ENCODE results near the gene ITM2C.

Gene ITM2C

DNA sequence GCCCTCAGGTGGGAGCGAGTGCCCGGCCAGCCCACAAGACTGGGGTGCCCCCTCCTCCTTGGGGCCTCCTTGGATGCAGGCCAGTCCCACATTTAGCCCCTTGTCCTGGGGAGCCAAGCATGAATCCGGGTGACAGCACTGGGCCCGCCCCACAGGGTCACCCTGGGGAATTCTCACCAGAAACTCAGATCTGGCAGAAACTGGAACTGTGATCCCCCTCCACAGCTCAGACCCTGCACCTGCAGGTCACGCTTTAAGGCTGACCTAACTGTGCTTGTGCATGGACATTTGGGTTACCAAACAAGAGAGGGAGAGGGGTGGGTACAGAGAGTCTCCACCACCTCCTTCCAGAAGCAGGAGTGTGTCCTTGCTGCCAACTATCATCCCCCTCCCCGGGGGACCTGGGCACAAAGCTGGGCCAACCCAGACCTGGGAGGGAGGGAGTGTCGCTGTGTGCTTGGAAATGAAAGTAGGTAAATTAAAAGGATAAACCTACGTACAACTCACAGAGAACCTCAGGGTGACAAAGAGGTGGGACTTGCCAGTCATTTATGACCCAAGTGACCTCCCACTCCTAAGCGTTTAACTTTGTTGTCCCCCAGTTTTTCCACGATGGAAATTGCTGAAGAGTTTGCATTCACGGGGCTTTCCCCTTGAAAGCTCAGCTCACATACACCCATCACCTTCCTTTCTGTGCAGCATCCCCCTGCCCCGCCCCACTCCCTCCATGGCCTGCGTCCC lies 9.1 kb downstream of the ITM2C start:
- DNase-seq (ENCODE audit: low read depth), result no peak

DNA sequence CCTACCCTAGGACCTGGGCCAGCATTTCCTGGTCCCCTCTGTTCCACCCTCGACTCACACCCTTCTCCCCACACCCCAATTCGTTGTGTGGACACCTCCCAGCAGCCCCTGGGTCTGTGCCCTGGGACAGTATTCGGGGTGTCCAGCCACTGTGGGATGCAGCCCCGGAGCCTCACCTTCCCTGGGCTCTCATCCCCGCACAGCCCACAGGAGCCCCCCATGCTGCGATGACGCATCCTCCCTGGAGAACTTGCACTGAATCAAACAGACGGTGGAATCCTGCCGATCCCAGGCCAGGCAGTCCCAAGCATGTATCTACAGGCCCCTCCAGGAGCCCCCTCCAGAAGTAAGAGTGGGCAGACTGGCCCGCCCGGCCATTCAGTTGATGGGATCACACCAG lies 9.7 kb downstream of the ITM2C start:
- DNase-seq (ENCODE audit: low read depth), result no peak

DNA sequence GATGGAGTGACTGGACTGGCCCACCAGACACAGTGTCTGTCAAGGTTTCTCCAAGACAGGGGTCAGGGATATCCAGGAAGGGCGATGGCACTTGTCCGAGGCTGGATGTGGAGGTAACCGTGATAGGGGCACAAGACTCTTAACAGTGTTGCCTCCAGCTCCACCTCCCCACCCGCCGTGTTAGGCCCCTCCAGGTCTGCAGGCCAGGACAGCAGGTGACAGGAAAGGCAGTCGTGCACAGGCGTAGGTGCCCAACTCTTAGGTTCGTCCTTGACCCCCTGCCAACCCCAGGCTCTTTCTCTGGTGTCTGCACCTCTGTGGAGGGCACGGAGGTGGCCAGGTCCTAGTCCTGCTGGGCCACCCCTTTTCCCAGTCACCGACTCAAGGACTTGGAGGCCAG lies 10.1 kb downstream of the ITM2C start:
- DNase-seq (ENCODE audit: low read depth), result no peak

DNA sequence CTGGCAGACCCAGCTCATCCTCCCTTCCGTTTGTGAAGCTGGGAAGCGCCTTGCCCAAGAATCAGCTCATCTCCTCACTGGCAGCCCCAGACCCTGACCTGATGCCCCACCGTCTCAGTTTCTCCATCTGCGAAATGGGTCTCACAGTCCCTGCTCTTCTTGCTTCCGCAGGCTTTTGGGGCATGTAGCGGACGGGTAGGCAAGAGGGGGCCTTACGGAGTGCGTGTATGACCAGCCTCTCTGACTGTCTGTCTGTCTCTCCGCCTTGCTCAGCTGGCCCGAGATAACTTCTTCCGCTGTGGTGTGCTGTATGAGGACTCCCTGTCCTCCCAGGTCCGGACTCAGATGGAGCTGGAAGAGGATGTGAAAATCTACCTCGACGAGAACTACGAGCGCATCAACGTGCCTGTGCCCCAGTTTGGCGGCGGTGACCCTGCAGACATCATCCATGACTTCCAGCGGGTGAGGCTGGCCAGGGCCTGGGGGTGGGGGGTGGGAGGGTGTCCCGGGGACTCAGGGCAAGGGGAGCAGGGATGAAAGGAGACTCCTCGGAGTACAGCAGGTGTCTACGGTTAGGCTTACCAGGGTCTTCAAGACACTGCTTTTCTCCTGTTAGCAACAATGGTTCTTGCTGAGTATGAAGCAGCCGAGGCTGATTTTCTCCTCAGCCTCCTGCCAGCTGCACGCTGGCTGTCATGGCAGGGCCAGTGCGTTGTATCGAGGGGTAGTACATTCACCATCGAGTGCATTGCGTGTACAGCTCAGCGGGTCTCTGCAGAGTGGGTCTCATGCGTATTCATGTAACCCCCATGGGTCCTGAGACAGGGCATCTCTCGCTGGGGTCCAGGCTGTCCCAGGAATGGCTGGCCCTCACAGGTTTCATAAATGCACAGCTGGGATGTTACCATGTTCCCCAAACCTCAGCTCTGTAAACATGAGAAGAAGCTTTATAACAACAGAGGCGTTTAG lies 10.9 kb downstream of the ITM2C start:
- no peak for DNase-seq (ENCODE audit: low read depth)

DNA sequence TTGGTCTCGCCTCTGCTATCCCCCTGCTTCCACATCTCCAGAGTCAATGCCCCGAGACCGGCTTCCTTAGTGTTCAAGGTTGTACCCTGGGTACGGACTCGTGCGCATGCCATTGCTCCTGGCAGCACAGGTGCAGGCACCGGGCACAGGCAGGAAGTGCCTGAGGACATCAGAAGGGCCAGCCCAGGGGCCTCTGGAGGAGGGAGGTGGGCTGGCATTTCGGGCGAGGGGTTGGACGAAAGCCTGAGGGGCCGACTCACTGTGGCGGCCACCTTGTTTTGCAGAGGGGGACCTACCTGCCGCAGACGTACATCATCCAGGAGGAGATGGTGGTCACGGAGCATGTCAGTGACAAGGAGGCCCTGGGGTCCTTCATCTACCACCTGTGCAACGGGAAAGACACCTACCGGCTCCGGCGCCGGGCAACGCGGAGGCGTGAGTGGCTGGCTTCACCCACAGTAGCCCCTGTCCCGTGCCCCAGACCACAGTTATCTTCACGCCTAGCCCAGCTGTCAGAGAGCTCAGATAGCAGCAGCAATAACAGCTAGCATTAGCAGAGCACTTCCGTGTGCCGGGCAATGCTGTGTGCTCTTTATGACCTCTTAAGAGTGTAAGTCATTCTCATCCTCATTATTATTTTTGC lies 12.5 kb downstream of the ITM2C start:
- no peak for DNase-seq (ENCODE audit: low read depth)

DNA sequence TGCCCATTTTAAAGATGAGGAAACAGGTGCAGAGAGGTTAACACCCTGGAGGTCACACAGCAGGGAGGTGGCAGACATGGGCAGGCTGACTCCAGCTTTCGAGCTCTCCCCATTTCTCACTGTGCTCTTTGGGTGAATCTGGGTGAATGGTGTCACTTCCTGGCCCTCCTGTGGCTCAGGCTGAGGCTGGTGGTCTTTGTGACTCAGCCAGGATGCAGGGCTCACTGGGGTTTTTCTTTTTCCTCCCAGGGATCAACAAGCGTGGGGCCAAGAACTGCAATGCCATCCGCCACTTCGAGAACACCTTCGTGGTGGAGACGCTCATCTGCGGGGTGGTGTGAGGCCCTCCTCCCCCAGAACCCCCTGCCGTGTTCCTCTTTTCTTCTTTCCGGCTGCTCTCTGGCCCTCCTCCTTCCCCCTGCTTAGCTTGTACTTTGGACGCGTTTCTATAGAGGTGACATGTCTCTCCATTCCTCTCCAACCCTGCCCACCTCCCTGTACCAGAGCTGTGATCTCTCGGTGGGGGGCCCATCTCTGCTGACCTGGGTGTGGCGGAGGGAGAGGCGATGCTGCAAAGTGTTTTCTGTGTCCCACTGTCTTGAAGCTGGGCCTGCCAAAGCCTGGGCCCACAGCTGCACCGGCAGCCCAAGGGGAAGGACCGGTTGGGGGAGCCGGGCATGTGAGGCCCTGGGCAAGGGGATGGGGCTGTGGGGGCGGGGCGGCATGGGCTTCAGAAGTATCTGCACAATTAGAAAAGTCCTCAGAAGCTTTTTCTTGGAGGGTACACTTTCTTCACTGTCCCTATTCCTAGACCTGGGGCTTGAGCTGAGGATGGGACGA lies 13.2 kb downstream of the ITM2C start:
- DNase-seq (ENCODE audit: low read depth), result no peak

DNA sequence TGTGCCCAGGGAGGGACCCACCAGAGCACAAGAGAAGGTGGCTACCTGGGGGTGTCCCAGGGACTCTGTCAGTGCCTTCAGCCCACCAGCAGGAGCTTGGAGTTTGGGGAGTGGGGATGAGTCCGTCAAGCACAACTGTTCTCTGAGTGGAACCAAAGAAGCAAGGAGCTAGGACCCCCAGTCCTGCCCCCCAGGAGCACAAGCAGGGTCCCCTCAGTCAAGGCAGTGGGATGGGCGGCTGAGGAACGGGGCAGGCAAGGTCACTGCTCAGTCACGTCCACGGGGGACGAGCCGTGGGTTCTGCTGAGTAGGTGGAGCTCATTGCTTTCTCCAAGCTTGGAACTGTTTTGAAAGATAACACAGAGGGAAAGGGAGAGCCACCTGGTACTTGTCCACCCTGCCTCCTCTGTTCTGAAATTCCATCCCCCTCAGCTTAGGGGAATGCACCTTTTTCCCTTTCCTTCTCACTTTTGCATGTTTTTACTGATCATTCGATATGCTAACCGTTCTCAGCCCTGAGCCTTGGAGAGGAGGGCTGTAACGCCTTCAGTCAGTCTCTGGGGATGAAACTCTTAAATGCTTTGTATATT lies 14.0 kb downstream of the ITM2C start:
- no peak for DNase-seq (ENCODE audit: low read depth)

DNA sequence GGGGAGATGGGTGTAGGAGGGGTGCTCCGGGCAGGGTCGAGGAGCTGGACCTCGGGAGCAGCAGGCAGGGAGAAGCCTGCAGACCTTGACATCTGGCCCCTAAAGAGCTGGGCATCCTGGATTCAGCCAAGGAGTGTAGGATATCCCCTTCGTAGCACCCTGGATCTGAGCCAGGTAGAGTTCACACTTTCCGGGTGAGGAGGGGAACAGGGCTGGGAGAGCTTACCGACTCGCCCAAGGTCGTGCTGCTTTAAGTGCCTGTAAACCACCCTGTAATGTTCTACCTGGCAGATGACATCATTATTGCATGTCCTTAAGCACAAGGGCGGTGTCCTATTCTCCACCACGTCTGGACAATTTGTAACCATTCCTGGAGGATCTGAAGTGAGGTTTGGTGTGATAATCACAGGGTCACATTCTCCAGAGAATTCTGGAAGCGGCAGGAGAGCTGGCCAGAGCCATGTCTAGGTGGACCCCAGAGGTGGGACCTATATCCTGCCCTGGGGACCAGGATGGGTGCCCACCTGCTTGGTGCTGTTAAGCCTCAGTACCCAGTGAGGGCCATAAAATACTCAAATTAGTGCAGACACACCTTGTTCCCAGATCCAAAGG lies 14.6 kb downstream of the ITM2C start:
- DNase-seq (ENCODE audit: low read depth), result no peak

DNA sequence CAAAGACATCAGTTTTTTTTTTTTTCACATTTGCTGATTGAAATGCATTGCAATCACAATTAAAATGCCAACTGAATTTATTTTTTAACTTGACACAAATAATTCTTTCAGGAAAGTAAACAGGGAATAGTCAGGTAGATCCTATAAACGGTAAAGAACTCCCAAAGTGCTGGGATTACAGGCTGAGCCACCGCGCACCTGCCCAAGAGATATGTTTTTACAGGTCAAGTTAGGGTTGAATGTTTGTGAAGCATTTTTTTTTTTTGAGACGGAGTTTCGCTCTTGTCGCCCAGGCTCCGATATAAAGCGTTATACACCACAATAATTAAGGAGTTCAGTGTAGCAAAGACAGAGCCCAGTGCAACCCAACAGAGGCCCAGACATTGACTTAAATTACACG lies 15.1 kb downstream of the ITM2C start:
- DNase-seq (ENCODE audit: low read depth), result no peak

DNA sequence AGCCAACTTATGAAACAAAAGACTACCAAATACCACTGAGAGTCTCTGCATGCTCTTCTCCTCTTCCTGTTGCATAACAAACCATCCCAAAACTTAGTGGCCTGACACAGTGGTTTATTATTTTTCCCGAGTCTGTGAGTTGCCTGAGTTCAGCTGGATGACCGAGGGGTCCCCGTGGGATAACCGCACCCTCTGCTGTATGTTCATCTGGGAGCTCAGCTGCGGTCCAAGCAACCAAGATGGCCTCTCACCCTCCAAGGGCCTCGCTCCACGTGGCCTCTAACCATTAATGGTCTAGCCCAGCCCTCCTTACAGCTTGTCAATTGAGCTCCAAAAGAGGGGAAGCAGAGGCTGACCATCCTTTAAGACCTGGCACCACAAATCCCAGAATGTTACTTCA lies 17.1 kb downstream of the ITM2C start:
- DNase-seq (ENCODE audit: low read depth), result no peak

DNA sequence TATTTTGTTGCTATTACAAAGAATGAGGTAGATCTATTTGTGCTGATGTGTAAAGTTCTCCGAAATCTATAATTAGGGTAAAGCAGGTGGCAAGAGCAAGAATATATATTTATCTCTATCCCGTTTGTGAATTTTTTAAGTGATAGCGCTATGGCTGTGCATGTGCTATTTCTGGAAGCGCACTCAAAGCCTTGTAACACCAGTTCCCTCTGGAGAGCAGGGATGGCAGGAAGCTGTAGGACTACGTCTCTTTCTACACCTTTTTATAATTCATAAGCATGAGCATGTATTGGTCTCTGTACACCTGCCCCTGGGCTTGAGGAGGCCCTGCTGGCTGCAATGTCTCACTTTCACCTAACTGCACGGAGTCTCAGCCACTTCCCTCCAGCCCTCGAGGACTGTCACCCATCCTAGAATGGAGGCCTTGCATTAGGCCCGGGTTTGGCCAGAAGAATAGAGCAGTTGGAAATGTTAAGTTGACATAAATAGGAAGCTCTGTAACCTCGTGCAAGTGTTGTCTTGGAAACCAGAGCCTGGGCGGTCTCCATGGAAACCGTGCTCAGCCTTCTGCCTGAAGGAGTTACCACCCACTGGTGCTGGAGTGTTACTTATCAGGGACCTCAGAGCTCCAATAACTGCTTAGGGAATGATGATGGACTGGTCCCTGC lies 20.9 kb downstream of the ITM2C start:
- no peak for DNase-seq (ENCODE audit: low read depth)

DNA sequence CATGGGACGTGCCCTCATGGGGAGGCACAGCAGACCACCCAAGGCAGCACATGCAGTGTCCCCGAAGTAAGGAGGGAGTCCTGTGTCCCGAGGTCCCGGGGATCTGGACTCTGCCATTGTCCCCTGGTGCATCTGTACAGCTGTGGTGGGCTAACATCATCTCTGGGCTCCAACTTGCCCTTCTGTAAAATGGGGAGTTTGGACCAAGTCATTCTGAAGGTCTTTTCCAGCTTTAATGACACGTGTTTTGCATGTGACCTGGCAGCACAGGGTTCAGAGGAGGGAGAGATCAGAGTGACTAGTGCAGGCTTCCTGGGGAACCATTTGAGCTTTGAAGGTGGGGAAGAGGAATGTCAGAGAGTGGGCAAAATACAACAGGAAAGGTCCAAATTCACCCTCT lies 21.5 kb downstream of the ITM2C start:
- no peak for DNase-seq (ENCODE audit: low read depth)

DNA sequence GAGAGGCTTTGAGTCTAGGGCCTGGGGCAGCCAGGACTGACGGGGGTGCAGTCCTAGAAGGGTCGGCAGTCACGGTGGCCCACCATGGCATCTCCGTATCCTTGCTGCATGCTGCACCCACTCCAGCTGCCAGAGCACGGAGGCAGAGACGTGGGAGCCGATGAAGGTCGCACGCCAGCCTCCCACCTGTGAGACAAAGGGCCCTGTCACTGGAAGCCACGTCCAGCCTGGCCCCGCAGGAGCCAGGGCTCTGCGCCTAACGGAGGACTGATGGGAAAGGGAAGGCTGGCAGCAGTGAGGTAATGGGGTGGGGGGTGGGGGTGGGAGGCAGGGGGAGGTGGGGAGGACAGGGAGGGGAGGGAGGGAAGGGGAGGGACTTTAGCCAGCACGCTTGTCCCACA lies 21.9 kb downstream of the ITM2C start:
- DNase-seq (ENCODE audit: low read depth), result no peak

DNA sequence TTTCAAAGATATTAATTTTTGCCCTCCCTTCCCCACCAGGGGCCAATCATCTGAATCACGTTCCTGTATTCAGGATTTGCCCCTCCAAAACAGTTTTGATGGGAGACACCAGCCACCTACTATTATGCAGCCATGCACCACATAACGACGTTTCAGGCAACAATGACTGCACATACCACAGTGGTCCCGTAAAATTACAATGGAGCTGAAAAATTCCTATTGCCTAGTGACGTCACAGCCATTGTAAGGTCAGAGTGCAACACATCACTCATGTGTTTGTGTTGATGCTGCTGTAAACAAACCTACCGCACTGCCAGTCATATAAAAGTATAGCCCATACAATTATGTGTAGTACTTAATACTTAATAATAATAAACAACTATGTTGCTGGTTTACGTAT lies 22.6 kb downstream of the ITM2C start:
- no peak for DNase-seq (ENCODE audit: low read depth)

DNA sequence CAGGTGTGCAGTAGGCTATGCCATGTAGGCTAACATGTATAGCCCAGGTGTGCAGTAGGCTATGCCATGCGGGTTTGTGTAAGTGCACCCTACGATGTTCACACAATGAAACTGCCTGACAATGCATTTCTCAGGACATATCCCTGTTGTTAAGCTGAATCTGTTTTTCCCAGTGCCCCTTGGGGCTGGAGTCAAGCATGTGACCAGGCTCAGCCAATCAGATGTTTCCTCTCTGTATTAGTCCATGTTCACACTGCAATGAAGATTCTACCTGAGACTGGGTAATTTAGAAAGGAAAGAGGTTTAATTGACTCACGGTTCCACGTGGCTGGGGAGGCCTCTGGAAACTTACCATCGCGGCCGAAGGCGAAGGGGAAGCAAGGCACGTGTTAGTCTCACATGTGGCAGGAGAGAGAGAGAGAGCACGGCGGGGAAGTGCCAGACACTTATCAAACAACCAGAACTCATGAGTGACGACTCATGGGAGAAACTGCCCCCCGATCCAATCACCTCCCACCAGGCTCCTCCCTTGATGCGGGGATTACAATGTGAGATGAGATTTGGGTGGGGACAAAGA lies 24.2 kb downstream of the ITM2C start:
- DNase-seq (ENCODE audit: low read depth), result no peak

DNA sequence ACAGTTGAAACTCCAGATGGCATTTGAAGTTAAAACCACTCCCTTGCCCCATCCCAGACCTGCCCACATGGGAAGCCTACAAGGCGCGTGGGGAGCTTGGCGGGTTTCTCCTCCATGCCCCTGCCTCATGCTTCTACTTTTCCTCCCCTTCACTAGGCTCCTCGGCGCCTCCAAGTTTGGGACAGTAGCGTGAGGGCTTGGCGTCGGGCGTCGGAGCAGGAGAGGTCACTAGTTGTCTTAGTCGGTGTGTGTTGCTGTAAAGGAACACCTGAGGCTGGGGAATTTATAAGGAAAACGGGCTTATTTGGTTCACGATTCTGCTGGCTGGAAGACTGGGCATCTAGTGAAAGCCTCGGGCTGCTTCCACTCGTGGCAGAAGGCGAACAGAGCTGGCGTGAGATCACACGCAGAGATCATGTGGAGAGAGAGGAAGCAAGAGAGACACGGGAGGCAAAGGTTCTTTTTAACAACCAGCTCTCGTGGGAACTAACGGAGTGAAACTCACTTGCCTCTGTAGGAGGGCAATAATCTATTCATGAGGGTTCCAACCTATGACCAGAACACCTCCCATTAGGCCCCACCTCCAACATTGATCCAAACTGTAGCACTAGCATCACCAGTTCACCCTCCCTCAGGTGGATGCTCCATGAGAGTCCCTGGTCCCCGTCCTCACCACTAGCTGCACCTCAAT lies 25.3 kb downstream of the ITM2C start:
- no peak for DNase-seq (ENCODE audit: low read depth)

DNA sequence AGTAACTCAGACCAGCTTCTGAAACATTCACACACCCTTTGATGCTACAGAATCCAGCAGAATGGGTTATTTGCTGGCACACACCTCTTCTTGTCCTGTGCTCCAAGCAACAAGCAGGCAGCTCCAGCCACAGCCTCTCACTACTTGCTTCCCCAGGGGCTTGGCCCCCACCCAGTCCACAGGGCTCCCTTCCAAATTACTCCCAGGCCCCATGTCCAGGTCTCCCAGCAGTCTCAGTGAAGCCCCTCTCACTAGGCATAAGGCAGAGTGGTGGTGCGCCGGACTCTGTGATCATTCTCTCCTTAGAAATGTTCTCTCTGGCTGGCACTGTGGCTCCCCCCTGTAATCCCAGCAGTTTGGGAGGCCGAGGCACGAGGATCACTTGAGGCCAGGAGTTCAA lies 25.9 kb downstream of the ITM2C start:
- DNase-seq (ENCODE audit: low read depth), result no peak

DNA sequence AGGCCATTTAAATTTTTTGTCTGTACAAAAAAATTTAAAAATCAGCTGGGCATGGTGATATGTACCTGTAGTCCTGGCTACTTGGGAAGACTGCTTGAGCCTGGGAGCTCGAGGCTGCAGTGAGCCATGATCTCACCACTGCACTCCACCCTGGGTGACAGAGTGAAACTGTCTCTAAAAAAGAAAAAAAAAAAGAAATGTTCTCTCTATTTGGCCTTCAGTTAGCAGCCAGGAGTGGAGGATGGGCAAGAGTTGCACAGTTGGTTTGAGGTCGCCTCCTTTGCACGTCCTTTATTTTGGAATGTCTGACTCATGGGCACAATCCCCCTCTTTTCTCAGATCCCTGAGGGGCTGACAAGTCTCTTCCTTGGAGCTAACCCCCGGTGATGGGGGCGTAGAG lies 26.3 kb downstream of the ITM2C start:
- no peak for DNase-seq (ENCODE audit: low read depth)

DNA sequence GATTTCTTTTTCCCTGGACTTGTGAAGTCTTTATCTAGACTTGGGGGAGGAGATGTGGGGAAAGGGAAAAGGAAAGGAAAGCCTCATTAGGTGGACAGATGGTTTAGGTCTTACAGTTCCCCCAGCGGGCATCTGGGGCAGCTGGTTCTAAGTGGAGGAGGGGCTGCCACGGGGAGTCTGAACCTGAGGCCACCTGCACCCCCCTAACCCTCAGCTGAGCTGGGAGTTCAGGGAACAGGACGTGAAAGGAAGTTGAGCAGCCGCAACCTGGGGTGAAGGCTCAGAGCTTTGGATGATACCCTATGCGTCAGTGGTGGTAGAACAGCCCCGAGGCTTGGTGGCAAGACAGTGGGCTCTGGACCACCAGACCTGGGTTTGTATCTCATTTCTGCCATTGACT lies 26.8 kb downstream of the ITM2C start:
- no peak for DNase-seq (ENCODE audit: low read depth)

DNA sequence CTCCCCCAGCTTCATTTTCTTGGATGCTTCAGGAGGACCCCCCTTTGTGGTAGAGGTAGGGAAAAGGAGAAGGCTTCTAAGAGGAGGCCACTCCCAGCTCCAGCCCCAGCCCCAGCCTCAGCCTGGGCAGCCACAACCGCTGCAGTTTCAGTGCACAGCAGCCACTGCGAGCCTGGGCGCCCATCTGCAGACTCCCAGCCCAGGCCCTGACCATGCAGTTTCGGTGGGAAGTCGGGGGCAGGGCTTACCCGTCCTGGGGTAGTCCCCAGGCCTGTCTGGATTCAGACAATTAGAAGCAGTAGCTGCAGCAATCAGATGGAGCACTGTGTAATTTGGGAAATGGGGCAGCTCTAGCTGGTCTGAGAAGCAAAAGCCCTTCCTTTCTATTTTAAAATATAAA lies 28.6 kb downstream of the ITM2C start:
- DNase-seq (ENCODE audit: low read depth), result no peak
